Dendritic cell treated with granulocyte-macrophage colony-stimulating factor and Interleukin-4, amounts not matched to agents 40 ng/mL and 50 ng/mL, for 4 days (primary cell): ENCODE data around the gene UNG.
"Not testable (repeated sequence)": the region's sequence is repeated elsewhere in the genome, so short reads cannot be mapped to it uniquely, and the experiment has no call there.

Experiments used
- H3K27ac Mint-ChIP-seq: one replicate; pipeline ENCODE4 v1.8.0; 2022; ENCODE audit warnings: mild to moderate bottlenecking, mixed read lengths
- H3K27me3 Mint-ChIP-seq: one replicate; pipeline ENCODE4 v1.8.0; 2022; ENCODE audit warnings: mild to moderate bottlenecking, mixed read lengths
- H3K36me3 Mint-ChIP-seq: one replicate; pipeline ENCODE4 v1.8.0; 2022; ENCODE audit warnings: low read depth, mixed read lengths
- H3K4me1 Mint-ChIP-seq: one replicate; pipeline ENCODE4 v1.8.0; 2022; ENCODE audit warnings: low read depth, mixed read lengths
- H3K4me3 Mint-ChIP-seq: one replicate; pipeline ENCODE4 v1.8.0; 2022; ENCODE audit warnings: mild to moderate bottlenecking, moderate library complexity, mixed read lengths
- H3K9me3 Mint-ChIP-seq: one replicate; pipeline ENCODE4 v1.8.0; 2022; ENCODE audit warnings: mixed read lengths
- intact Hi-C: fragments of 100-400 bp; cut with micrococcal nuclease; formaldehyde crosslinking; loops from one replicate; pipeline ENCODE4 v1.15.0; 2022

UNG gene

DNA sequence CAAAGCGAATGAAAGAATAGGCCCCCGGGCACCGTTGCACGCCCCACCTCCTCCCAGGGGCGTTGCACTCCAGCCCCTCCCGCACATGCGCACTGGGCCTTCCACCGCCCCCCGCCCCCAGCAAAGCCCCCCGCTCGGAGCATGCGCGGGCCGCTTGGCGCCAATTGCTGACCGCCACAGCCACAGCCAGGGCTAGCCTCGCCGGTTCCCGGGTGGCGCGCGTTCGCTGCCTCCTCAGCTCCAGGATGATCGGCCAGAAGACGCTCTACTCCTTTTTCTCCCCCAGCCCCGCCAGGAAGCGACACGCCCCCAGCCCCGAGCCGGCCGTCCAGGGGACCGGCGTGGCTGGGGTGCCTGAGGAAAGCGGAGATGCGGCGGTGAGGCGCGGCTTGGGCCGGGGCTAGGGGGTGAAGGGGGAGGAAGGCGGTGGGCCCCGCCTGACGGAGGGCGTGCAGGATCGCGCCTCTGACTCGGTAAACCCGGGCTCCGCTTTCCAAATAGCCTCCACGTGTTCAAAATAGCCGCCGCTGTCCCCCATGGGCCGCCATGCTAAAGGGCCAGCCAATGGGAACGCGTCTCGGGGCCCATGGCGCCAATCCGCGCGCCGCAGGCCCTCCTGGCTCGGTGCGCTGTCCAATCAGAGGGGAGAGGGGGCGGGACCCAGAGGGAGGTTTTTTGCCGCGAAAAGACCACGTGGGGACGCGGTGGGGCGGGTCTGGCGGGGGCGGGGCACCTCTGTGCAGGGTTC lies at the start of gene UNG:
UNG (plus strand) TSS at position 163 of the 748 bp plus-strand sequence; CDS start at position 246, 83 bp downstream.
- peaks cover 35% of the 10 kb centered on the region for H3K4me1 Mint-ChIP-seq
- H3K27ac Mint-ChIP-seq, result peak within 1 kb of the TSS; percentile 75

GRCh38 chr12:109048706-109049105 lies 48.7 kb upstream of the UNG start:
- H3K4me3 Mint-ChIP-seq, H3K36me3 Mint-ChIP-seq, H3K27ac Mint-ChIP-seq: not testable (repeated sequence)

More for the DNA sequence above, at the start of gene UNG:
- Mint-ChIP-seq H3K9me3 (no peaks in the 10 kb centered on the region), H3K4me3 (peak within 1 kb of the TSS; percentile 80), H3K36me3 (peaks cover 6% of the 10 kb centered on the region), H3K27me3 (no peaks in the 10 kb centered on the region)
- intact Hi-C loops, result loop anchor here (1.0 to 10.0 kb wide), 5 partner anchors 14 to 483 kb away; partner anchors contain the start of gene DAO

GRCh38 chr12:109049794-109050193 lies 47.6 kb upstream of the UNG start:
- H3K27me3 Mint-ChIP-seq, H3K9me3 Mint-ChIP-seq, H3K27ac Mint-ChIP-seq, H3K4me3 Mint-ChIP-seq, H3K36me3 Mint-ChIP-seq, intact Hi-C loops: not testable (repeated sequence)
- H3K4me1 Mint-ChIP-seq, result peaks cover 20% of the 10 kb centered on the region

More at GRCh38 chr12:109048706-109049105, 48.7 kb upstream of the UNG start:
- H3K9me3 Mint-ChIP-seq, intact Hi-C loops, H3K27me3 Mint-ChIP-seq: not testable (repeated sequence)
- peaks cover 14% of the 10 kb centered on the region for H3K4me1 Mint-ChIP-seq

DNA sequence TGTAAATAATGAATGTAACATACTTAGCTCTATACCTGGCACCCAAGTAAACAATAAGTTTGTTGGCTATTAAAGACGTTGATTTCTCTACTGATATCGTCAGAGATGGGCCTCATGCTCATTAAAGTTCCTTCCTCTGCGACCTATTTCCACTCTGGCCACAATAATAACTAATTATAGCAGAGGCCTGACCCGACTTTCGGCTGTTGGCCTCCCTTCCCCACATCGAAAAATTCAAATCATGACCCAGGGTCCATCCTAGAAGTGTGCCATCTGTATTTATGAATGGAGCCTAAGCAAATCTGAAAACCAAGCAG lies 45.3 kb upstream of the UNG start:
- H3K9me3 Mint-ChIP-seq, result no peaks in the 10 kb centered on the region
- intact Hi-C loops, result loop anchor here (1.0 to 2.0 kb wide), 2 partner anchors 31 to 41 kb away; partner anchors contain the start of genes ALKBH2 and SVOP
- H3K4me3 Mint-ChIP-seq, result peak overlapping the region; percentile 83
- H3K4me1 Mint-ChIP-seq, result peaks cover 25% of the 10 kb centered on the region
- H3K27me3 Mint-ChIP-seq, result peaks cover 2% of the 10 kb centered on the region
- H3K36me3 Mint-ChIP-seq, result peaks cover 7% of the 10 kb centered on the region
- H3K27ac Mint-ChIP-seq, result peak overlapping the region; percentile 85

- Mint-ChIP-seq H3K27me3 (peaks cover 2% of the 10 kb centered on the region), H3K4me1 (peaks cover 25% of the 10 kb centered on the region), H3K27ac (peak within 1 kb of the TSS; percentile 85), H3K4me3 (peak within 1 kb of the TSS; percentile 83), H3K9me3 (no peaks in the 10 kb centered on the region), H3K36me3 (peaks cover 9% of the 10 kb centered on the region)
- intact Hi-C loops, result loop anchor here (1.0 to 2.0 kb wide), 2 partner anchors 32 to 41 kb away; partner anchors contain the start of genes ALKBH2 and SVOP
Measured at GRCh38 chr12:109052414-109053323, 44.7 kb upstream of the UNG start, which contains the start of gene USP30. Gene USP30 (plus strand): TSS chr12:109052576. CDS start chr12:109052679, 103 bp downstream.

GRCh38 chr12:109053382-109054123 lies 43.8 kb upstream of the UNG start:
- H3K9me3 Mint-ChIP-seq, result no peaks in the 10 kb centered on the region
- peaks cover 25% of the 10 kb centered on the region for H3K4me1 Mint-ChIP-seq
- H3K27ac Mint-ChIP-seq, result peak overlapping the region; percentile 85
- peaks cover 2% of the 10 kb centered on the region for H3K27me3 Mint-ChIP-seq
- peaks cover 18% of the 10 kb centered on the region for H3K36me3 Mint-ChIP-seq
- intact Hi-C loops, result loop anchor here (2.0 kb wide), 1 partner anchor 33 kb away; the partner anchor contains the start of gene SVOP
- H3K4me3 Mint-ChIP-seq, result peak overlapping the region; percentile 83

GRCh38 chr12:109054124-109054513 lies 43.3 kb upstream of the UNG start:
- peaks cover 20% of the 10 kb centered on the region for H3K36me3 Mint-ChIP-seq
- peaks cover 25% of the 10 kb centered on the region for H3K4me1 Mint-ChIP-seq
- peak overlapping the region; percentile 85 for H3K27ac Mint-ChIP-seq
- H3K9me3 Mint-ChIP-seq, H3K27me3 Mint-ChIP-seq, intact Hi-C loops: not testable (repeated sequence)
- peak overlapping the region; percentile 83 for H3K4me3 Mint-ChIP-seq

DNA sequence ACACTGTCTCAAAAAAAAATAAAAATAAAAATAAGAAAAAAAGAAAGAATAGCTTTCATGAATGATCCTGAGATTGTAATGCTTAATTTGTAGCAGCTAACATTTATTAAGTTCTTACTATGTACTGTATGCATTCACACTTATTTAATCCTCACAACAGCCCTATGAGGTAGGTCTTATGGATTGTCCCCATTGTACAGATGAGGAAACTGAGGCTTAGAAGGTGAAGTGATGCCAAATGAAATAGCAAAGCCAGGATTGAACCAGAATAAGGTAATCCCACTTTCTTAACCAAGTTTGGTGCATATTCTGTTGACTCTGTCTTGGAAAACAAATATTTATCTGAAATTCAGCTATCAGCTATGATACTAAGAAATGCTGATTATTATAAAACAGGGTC lies 42.9 kb upstream of the UNG start:
- no peak overlapping the region for H3K27ac Mint-ChIP-seq
- no peaks in the 10 kb centered on the region for H3K9me3 Mint-ChIP-seq
- no peaks in the 10 kb centered on the region for H3K27me3 Mint-ChIP-seq
- no peak overlapping the region for H3K4me3 Mint-ChIP-seq
- peaks cover 23% of the 10 kb centered on the region for H3K36me3 Mint-ChIP-seq
- intact Hi-C loops, result no loop called here
- H3K4me1 Mint-ChIP-seq, result peaks cover 25% of the 10 kb centered on the region

DNA sequence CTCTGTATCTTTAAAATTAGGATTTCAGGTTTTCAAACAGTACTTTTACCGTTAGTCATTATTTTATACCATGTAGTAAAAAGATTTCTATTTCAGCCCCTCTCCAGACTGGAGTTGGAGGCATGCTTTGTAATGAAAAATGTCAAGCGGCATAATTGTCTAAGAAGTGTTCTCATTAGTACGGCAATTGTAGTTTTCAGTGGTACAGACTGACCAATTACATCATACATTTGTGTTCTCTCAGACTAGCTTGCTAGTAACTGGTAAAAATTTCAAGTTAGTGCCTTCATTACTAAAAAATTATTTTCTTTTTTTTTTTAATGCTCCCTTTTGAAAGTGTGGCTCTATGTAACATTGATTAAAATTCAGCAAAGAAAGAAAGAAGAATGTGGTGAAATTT lies 40.5 kb upstream of the UNG start:
- Mint-ChIP-seq H3K27ac (no peak overlapping the region), H3K4me1 (peaks cover 25% of the 10 kb centered on the region), H3K4me3 (no peak overlapping the region), H3K27me3 (no peaks in the 10 kb centered on the region), H3K36me3 (peaks cover 28% of the 10 kb centered on the region), H3K9me3 (no peaks in the 10 kb centered on the region)
- intact Hi-C loops, result no loop called here

DNA sequence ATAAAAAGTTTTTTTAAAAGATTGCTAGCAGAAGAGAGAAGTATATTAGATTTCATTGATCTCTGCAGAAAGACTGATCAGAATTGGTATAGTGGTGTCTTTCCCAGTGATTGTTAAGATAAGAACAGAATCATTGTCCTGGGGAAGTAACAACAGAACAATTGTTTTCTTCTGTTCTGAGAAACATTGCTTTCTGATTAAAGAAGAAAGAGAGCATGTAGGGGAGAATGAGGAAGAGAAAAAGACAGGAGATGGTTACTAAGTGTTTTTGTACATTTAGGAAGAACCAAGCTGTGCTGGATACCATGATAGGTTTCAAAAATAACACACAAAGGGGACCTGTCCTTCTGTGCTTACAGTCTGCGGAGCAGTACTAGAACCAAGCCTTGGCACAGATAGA lies 40.0 kb upstream of the UNG start:
- intact Hi-C loops, result no loop called here
- H3K4me3 Mint-ChIP-seq, result no peak overlapping the region
- no peak overlapping the region for H3K27ac Mint-ChIP-seq
- H3K9me3 Mint-ChIP-seq, result no peaks in the 10 kb centered on the region
- H3K36me3 Mint-ChIP-seq, result peaks cover 33% of the 10 kb centered on the region
- peaks cover 21% of the 10 kb centered on the region for H3K4me1 Mint-ChIP-seq
- no peaks in the 10 kb centered on the region for H3K27me3 Mint-ChIP-seq

DNA sequence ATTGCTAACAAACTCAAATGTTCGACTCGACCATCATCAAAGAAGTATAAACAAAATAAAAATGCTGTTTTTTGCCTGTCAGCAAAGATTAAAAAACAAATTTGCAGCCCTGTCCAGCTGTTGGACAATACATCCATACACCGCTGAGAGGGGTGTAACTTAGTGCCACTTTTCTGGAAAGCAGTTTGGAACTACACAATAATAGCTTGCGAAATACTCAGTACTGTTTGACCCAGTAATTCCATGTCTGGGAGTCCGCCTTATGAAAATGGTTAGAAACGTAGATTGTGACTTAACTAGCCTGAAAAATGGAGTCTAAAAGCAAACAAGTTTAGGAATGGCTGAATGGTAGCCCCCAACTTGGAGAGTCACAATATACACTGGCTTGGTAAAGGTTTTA lies 38.6 kb upstream of the UNG start:
- peaks cover 10% of the 10 kb centered on the region for H3K4me1 Mint-ChIP-seq
- H3K36me3 Mint-ChIP-seq, result peaks cover 33% of the 10 kb centered on the region
- H3K27ac Mint-ChIP-seq, result no peak overlapping the region
- H3K27me3 Mint-ChIP-seq, result no peaks in the 10 kb centered on the region
- H3K4me3 Mint-ChIP-seq, result no peak overlapping the region
- intact Hi-C loops, result no loop called here
- no peaks in the 10 kb centered on the region for H3K9me3 Mint-ChIP-seq

DNA sequence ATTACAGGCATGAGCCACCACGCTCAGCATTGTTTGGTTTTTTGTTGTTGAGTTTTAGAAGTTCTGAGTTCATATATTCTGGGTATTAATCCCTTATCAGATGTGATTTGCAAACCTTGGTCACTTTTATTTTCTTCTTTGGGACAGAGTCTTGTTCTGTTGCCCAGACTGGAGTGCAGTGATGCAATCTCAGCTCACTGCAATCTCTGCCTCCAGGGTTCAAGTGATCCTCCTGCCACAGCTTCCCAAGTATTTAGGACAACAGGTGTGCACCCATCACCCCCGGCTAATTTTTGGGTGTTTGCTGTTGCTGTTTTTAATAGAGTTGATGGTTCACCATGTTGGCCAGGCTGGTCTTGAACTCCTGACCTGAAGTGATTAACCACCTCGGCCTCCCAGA lies 33.3 kb upstream of the UNG start:
- H3K36me3 Mint-ChIP-seq, result peaks cover 41% of the 10 kb centered on the region
- no peak overlapping the region for H3K4me3 Mint-ChIP-seq
- H3K27ac Mint-ChIP-seq, result no peak overlapping the region
- no peaks in the 10 kb centered on the region for H3K27me3 Mint-ChIP-seq
- H3K9me3 Mint-ChIP-seq, result no peaks in the 10 kb centered on the region
- intact Hi-C loops, result no loop called here
- no peaks in the 10 kb centered on the region for H3K4me1 Mint-ChIP-seq

- H3K9me3 Mint-ChIP-seq, result no peaks in the 10 kb centered on the region
- no peaks in the 10 kb centered on the region for H3K27me3 Mint-ChIP-seq
- no peaks in the 10 kb centered on the region for H3K4me1 Mint-ChIP-seq
- H3K27ac Mint-ChIP-seq, result no peak overlapping the region
- H3K36me3 Mint-ChIP-seq, result peaks cover 47% of the 10 kb centered on the region
- H3K4me3 Mint-ChIP-seq, result no peak overlapping the region
- intact Hi-C loops, result no loop called here
Measured at GRCh38 chr12:109065154-109065852, 32.1 kb upstream of the UNG start.
